HEK293T (cell line): ENCODE data around the gene TBCEL.

Source experiments
- BHLHE40 ChIP-seq: fragments of 450-650 bp; IDR thresholded peaks from 2 replicates; pipeline ENCODE4 v1.6.1; 2016; ENCODE audit warnings: mild to moderate bottlenecking, moderate library complexity, borderline replicate concordance
- SP1 ChIP-seq: fragments of 450-650 bp; IDR thresholded peaks from 2 replicates; pipeline ENCODE4 v1.6.1; 2017

GRCh38 chr11:121134741-121135312, 110.9 kb downstream of the TBCEL start:
- TF ChIP-seq SP1 (no peak), BHLHE40 (no peak)
